Astrocyte (in vitro differentiated cells and primary cell): ENCODE measurements around the gene CACNA2D4. TPM values are rescaled to one million over a fixed set of nuclear protein-coding genes. Genes with fewer than 3 reads are reported as not detected.

Experiments used
- DNase-seq: peaks from one replicate; pipeline ENCODE4 v3.0.0-alpha.2; 2010; ENCODE audit warnings: low read depth
- FAIRE-seq: peaks from 2 replicates; lab custom pipeline; 2011; peaks lifted over from hg19 to GRCh38; lab: Jason Lieb, UNC
- H2AFZ ChIP-seq: 2 replicates; pipeline ENCODE4 v1.6.0; 2012; ENCODE audit warnings: low read depth, low read length, inconsistent platforms
- H3K27ac ChIP-seq: 2 replicates; pipeline ENCODE4 v1.5.1; 2011; ENCODE audit warnings: low read depth, low read length, inconsistent platforms
- H3K27me3 ChIP-seq: 2 replicates; pipeline ENCODE4 v1.6.0; 2011; ENCODE audit warnings: low read length, inconsistent platforms; ENCODE audit not compliant: insufficient read depth
- H3K36me3 ChIP-seq: 2 replicates; pipeline ENCODE4 v1.5.1; 2011; ENCODE audit warnings: low read length, inconsistent platforms; ENCODE audit not compliant: insufficient read depth
- H3K4me1 ChIP-seq: 2 replicates; pipeline ENCODE4 v1.5.1; 2011; ENCODE audit warnings: low read length, inconsistent platforms; ENCODE audit not compliant: insufficient read depth
- H3K4me2 ChIP-seq: 2 replicates; pipeline ENCODE4 v1.6.0; 2012; ENCODE audit warnings: low read length, inconsistent platforms
- H3K4me3 ChIP-seq: 2 replicates; pipeline ENCODE4 v1.5.1; 2011; ENCODE audit warnings: low read depth, mild to moderate bottlenecking, low read length, inconsistent platforms; ENCODE audit not compliant: insufficient read depth
- H3K79me2 ChIP-seq: 2 replicates; pipeline ENCODE4 v1.6.0; 2012; ENCODE audit warnings: mild to moderate bottlenecking, low read length, inconsistent platforms; ENCODE audit not compliant: insufficient read depth
- H3K9ac ChIP-seq: 2 replicates; pipeline ENCODE4 v1.6.0; 2012; ENCODE audit warnings: mild to moderate bottlenecking, low read length, inconsistent platforms
- H3K9me3 ChIP-seq: 2 replicates; pipeline ENCODE4 v1.5.1; 2012; ENCODE audit warnings: low read depth, mild to moderate bottlenecking, low read length, inconsistent platforms; ENCODE audit not compliant: insufficient read depth
- H4K20me1 ChIP-seq: 2 replicates; pipeline ENCODE4 v1.6.0; 2012; ENCODE audit warnings: low read length, inconsistent platforms; ENCODE audit not compliant: insufficient read depth
- H3K27ac Mint-ChIP-seq: one replicate; pipeline ENCODE4 v1.8.0; 2021; ENCODE audit warnings: mild to moderate bottlenecking, mixed read lengths; ENCODE audit not compliant: unreplicated experiment
- H3K27me3 Mint-ChIP-seq: one replicate; pipeline ENCODE4 v1.8.0; 2021; ENCODE audit warnings: low read depth, mixed read lengths; ENCODE audit not compliant: unreplicated experiment
- H3K36me3 Mint-ChIP-seq: one replicate; pipeline ENCODE4 v1.8.0; 2021; ENCODE audit warnings: low read depth, mixed read lengths; ENCODE audit not compliant: unreplicated experiment
- H3K4me1 Mint-ChIP-seq: one replicate; pipeline ENCODE4 v1.8.0; 2021; ENCODE audit warnings: low read depth, mixed read lengths; ENCODE audit not compliant: unreplicated experiment
- H3K4me3 Mint-ChIP-seq: one replicate; pipeline ENCODE4 v1.8.0; 2021; ENCODE audit warnings: mild to moderate bottlenecking, moderate library complexity, mixed read lengths; ENCODE audit not compliant: unreplicated experiment
- H3K9me3 Mint-ChIP-seq: one replicate; pipeline ENCODE4 v1.8.0; 2021; ENCODE audit warnings: mild to moderate bottlenecking, mixed read lengths; ENCODE audit not compliant: unreplicated experiment
- EZH2 ChIP-seq: IDR thresholded peaks from 2 replicates; pipeline ENCODE4 v1.6.1; 2012; ENCODE audit warnings: mild to moderate bottlenecking, low read length, inconsistent platforms; ENCODE audit not compliant: insufficient read depth
- total RNA-seq: library from RNA; stranded (reverse); gene quantifications from 2 replicates; pipeline ENCODE4 v1.2.1, GENCODE V29; 2021
- TF ChIP-seq, protein P1 (sequence below): IDR thresholded peaks from 2 replicates; pipeline ENCODE4 v1.5.1; 2011; ENCODE audit warnings: low read depth, mild to moderate bottlenecking, inconsistent platforms, low read length, moderate library complexity; ENCODE audit not compliant: insufficient read depth

CACNA2D4 gene
- total RNA-seq, 1 donor from 2014 or later: 0.09 TPM

DNA sequence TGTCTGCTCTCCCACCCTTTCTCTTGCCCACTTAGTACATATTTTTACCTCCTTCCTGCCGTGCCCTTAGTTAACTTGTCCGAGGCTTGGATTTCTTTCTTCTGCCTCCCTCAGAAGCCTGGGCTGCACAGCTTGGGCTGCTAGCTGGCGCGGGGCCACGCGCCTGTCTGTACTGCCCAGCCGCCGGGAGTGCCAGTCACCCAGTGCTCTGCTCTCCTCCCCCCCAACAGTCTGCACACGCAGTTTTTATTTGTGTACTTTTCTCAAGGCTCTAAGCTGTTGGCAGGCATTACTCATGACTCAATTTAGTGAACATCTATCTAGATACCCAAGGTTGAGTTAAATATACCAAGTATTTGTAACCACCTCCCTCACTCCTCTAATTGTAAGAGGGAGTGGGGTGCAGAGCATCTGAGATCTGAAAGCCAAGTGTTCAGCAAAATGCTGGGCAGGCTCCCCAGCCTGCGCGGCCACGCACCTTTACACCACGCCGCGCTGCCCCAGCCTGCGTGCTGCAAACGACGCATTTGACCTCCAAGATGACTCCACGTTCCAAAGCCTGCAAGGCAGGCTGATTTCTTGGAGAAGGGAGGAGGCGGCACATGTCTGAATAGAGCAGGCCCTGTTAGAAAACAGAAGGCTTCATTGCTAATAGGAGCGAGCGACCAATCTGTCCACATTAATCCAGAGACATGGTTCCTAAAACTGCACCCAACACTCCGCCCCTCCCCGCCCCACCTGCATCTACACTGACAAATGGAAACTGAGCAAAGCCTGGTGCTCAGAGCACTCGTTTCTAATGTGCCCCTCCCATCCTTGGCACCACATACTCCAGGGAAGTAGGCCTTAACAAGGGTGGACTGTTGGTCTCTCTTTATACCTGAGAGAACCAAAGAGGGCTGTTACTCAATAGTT lies 18.2 kb upstream of the CACNA2D4 start:
- H3K27ac ChIP-seq: no peak overlapping the region
- peaks cover 6% of the 10 kb centered on the region for H4K20me1 ChIP-seq
- no peak for FAIRE-seq
- peaks cover 6% of the 10 kb centered on the region for H3K4me1 Mint-ChIP-seq
- H3K9me3 ChIP-seq: no peaks in the 10 kb centered on the region
- H3K36me3 Mint-ChIP-seq: peaks cover 5% of the 10 kb centered on the region
- H2AFZ ChIP-seq: no peak overlapping the region
- H3K36me3 ChIP-seq: peaks cover 3% of the 10 kb centered on the region
- no peaks in the 10 kb centered on the region for H3K79me2 ChIP-seq
- no peak overlapping the region for H3K27ac Mint-ChIP-seq
- peaks cover 37% of the 10 kb centered on the region for H3K4me1 ChIP-seq
- peak; percentile 81 for DNase-seq
- peak overlapping the region; percentile 48 for H3K4me2 ChIP-seq
- H3K27me3 Mint-ChIP-seq: peaks cover 6% of the 10 kb centered on the region
- TF ChIP-seq EZH2: no peak
- TF ChIP-seq, protein P1, sequence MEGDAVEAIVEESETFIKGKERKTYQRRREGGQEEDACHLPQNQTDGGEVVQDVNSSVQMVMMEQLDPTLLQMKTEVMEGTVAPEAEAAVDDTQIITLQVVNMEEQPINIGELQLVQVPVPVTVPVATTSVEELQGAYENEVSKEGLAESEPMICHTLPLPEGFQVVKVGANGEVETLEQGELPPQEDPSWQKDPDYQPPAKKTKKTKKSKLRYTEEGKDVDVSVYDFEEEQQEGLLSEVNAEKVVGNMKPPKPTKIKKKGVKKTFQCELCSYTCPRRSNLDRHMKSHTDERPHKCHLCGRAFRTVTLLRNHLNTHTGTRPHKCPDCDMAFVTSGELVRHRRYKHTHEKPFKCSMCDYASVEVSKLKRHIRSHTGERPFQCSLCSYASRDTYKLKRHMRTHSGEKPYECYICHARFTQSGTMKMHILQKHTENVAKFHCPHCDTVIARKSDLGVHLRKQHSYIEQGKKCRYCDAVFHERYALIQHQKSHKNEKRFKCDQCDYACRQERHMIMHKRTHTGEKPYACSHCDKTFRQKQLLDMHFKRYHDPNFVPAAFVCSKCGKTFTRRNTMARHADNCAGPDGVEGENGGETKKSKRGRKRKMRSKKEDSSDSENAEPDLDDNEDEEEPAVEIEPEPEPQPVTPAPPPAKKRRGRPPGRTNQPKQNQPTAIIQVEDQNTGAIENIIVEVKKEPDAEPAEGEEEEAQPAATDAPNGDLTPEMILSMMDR: no peak
- no peak overlapping the region for H3K4me3 Mint-ChIP-seq
- H3K9me3 Mint-ChIP-seq: peaks cover 3% of the 10 kb centered on the region
- H3K27me3 ChIP-seq: no peaks in the 10 kb centered on the region
- H3K9ac ChIP-seq: no peak overlapping the region
- no peak overlapping the region for H3K4me3 ChIP-seq

DNA sequence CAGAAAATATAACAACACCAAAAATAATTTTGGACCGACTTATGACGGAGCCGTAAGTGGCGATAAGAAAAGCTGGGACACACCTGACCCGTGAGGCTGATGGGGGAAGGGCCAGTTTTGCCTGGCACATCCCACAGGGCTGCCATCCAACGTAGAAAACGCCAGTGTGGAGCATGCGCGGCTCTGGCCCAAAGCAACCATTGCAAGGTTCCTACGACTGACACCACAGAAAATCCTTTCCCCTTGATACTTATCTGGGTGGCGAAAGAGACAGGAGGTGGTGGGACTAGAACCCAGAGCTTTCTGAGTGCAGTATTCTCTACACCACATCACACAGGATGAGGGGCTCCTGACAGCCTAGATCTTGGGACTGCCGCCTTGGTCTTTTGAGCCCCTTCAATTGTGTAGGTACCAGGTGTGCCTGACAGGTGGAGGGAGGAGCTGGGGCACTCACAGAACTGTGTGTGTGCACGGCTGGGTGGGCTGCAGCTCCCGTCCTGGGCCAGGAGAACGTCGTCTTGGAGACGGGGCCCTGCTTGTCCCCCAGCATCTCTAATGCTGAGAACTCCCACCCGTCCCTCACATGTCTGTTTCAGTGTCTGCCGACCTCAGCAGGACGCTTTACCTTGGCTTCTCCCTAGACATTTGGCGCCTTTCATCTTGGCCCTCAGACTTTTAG lies 17.4 kb upstream of the CACNA2D4 start:
- H4K20me1 ChIP-seq: peaks cover 6% of the 10 kb centered on the region
- no peak overlapping the region for H2AFZ ChIP-seq
- DNase-seq (no peak), FAIRE-seq (no peak)
- Mint-ChIP-seq H3K27ac (no peak overlapping the region), H3K4me3 (no peak overlapping the region), H3K27me3 (peaks cover 6% of the 10 kb centered on the region), H3K36me3 (peaks cover 4% of the 10 kb centered on the region), H3K4me1 (peaks cover 6% of the 10 kb centered on the region), H3K9me3 (peaks cover 3% of the 10 kb centered on the region)
- no peak overlapping the region for H3K9ac ChIP-seq
- no peaks in the 10 kb centered on the region for H3K79me2 ChIP-seq
- H3K4me2 ChIP-seq: peak overlapping the region; percentile 48
- no peak overlapping the region for H3K27ac ChIP-seq
- TF ChIP-seq, protein P1: no peak
- no peak for TF ChIP-seq EZH2
- peaks cover 37% of the 10 kb centered on the region for H3K4me1 ChIP-seq
- H3K4me3 ChIP-seq: no peak overlapping the region
- H3K27me3 ChIP-seq: no peaks in the 10 kb centered on the region
- H3K9me3 ChIP-seq: no peaks in the 10 kb centered on the region
- H3K36me3 ChIP-seq: peaks cover 3% of the 10 kb centered on the region
